ENCODE results near the gene VPS26C.

GRCh38 chr21:37219761-37220432, 47.2 kb downstream of the VPS26C start:
- TF ChIP-seq, protein P1, sequence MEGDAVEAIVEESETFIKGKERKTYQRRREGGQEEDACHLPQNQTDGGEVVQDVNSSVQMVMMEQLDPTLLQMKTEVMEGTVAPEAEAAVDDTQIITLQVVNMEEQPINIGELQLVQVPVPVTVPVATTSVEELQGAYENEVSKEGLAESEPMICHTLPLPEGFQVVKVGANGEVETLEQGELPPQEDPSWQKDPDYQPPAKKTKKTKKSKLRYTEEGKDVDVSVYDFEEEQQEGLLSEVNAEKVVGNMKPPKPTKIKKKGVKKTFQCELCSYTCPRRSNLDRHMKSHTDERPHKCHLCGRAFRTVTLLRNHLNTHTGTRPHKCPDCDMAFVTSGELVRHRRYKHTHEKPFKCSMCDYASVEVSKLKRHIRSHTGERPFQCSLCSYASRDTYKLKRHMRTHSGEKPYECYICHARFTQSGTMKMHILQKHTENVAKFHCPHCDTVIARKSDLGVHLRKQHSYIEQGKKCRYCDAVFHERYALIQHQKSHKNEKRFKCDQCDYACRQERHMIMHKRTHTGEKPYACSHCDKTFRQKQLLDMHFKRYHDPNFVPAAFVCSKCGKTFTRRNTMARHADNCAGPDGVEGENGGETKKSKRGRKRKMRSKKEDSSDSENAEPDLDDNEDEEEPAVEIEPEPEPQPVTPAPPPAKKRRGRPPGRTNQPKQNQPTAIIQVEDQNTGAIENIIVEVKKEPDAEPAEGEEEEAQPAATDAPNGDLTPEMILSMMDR (IDR thresholded peaks at IDR 0.05), result no peak
- no peak for TF ChIP-seq ZFX (IDR thresholded peaks at IDR 0.05; ENCODE audit: borderline replicate concordance)
